OCI-LY1 (cell line): ENCODE data around the gene BIVM.

Source experiments
- H2AFZ ChIP-seq: fragments of 200-600 bp; sonication (generic), shearing (Covaris generic); 2 replicates; pipeline ENCODE4 v1.6.0; 2014; ENCODE audit warnings: antibody characterized with exemption, mild to moderate bottlenecking, low read length
- H3F3A ChIP-seq: fragments of 200-600 bp; sonication (generic), shearing (Covaris generic); 2 replicates; pipeline ENCODE4 v1.6.0; 2014; ENCODE audit warnings: mild to moderate bottlenecking, antibody characterized with exemption, low read length, moderate library complexity; ENCODE audit not compliant: insufficient read depth
- H3K27ac ChIP-seq: fragments of 200-600 bp; sonication (generic); 2 replicates; pipeline ENCODE4 v1.5.1; 2014; ENCODE audit warnings: low read length, mixed run types, mild to moderate bottlenecking, low read depth; ENCODE audit not compliant: poor library complexity, severe bottlenecking
- H3K27me3 ChIP-seq: fragments of 200-600 bp; sonication (generic); 2 replicates; pipeline ENCODE4 v1.6.0; 2014; ENCODE audit warnings: antibody characterized with exemption, mild to moderate bottlenecking, low read length, moderate library complexity; ENCODE audit not compliant: insufficient read depth
- H3K36me3 ChIP-seq: fragments of 200-600 bp; sonication (generic); 2 replicates; pipeline ENCODE4 v1.6.1; 2014; ENCODE audit warnings: mild to moderate bottlenecking, antibody characterized with exemption, low read length, moderate library complexity, mixed read lengths; ENCODE audit not compliant: insufficient read depth
- H3K4me1 ChIP-seq: fragments of 200-600 bp; sonication (generic); 2 replicates; pipeline ENCODE4 v1.5.1; 2014; ENCODE audit warnings: mild to moderate bottlenecking, low read length, moderate library complexity; ENCODE audit not compliant: insufficient read depth, severe bottlenecking
- H3K4me2 ChIP-seq: fragments of 200-600 bp; sonication (generic), shearing (Covaris generic); 2 replicates; pipeline ENCODE4 v1.6.1; 2014; ENCODE audit warnings: low read length
- H3K4me3 ChIP-seq: fragments of 200-600 bp; sonication (generic); 2 replicates; pipeline ENCODE4 v1.5.1; 2014; ENCODE audit warnings: low read length, low read depth, mild to moderate bottlenecking, mixed read lengths; ENCODE audit not compliant: poor library complexity, severe bottlenecking
- H3K79me2 ChIP-seq: fragments of 200-600 bp; shearing (Covaris generic); 2 replicates; pipeline ENCODE4 v1.6.1; 2016; ENCODE audit warnings: mixed run types, low read length, mixed read lengths; ENCODE audit not compliant: insufficient read depth
- H3K9ac ChIP-seq: fragments of 200-600 bp; sonication (generic), shearing (Covaris generic); 2 replicates; pipeline ENCODE4 v1.6.1; 2014; ENCODE audit warnings: mild to moderate bottlenecking, low read length, mixed read lengths
- H3K9me2 ChIP-seq: fragments of 200-600 bp; sonication (generic), shearing (Covaris generic); 2 replicates; pipeline ENCODE4 v1.6.1; 2014; ENCODE audit warnings: low read depth, mild to moderate bottlenecking, low read length, mixed read lengths
- H3K9me3 ChIP-seq: fragments of 200-600 bp; shearing (Covaris generic); 2 replicates; pipeline ENCODE4 v1.6.1; 2014; ENCODE audit warnings: low read length, mixed read lengths
- H4K20me1 ChIP-seq: fragments of 200-600 bp; sonication (generic), shearing (Covaris generic); 2 replicates; pipeline ENCODE4 v1.6.0; 2016; ENCODE audit warnings: mild to moderate bottlenecking, low read length; ENCODE audit not compliant: insufficient read depth
- CTCF ChIP-seq: fragments of 200-600 bp; sonication (generic), shearing (Covaris generic); IDR thresholded peaks from 2 replicates; pipeline ENCODE4 v1.5.1; 2017; ENCODE audit warnings: mild to moderate bottlenecking, antibody characterized with exemption, low read length, moderate library complexity, mixed read lengths
- EZH2 ChIP-seq: fragments of 200-600 bp; sonication (generic), shearing (Covaris generic); IDR thresholded peaks from 2 replicates; pipeline ENCODE4 v1.8.0; 2017; ENCODE audit warnings: borderline replicate concordance, mixed run types, mild to moderate bottlenecking, antibody characterized with exemption, low read length, moderate library complexity, mixed read lengths

The BIVM gene

GRCh38 chr13:102816708-102817107 is 17.8 kb downstream of the BIVM start:
- no peaks in the 10 kb centered on the region for H3K36me3 ChIP-seq
- no peaks in the 10 kb centered on the region for H3K9me2 ChIP-seq
- H3K4me1 ChIP-seq: no peaks in the 10 kb centered on the region
- no peak overlapping the region for H3K4me2 ChIP-seq
- H3K4me3 ChIP-seq: no peak overlapping the region
- H3K27me3 ChIP-seq: no peaks in the 10 kb centered on the region
- no peaks in the 10 kb centered on the region for H3F3A ChIP-seq
- no peak overlapping the region for H2AFZ ChIP-seq
- H4K20me1 ChIP-seq: no peaks in the 10 kb centered on the region
- H3K9ac ChIP-seq: no peak overlapping the region
- TF ChIP-seq EZH2 (no peak), CTCF (no peak)
- no peak overlapping the region for H3K27ac ChIP-seq
- H3K9me3 ChIP-seq: no peaks in the 10 kb centered on the region
- no peaks in the 10 kb centered on the region for H3K79me2 ChIP-seq

- TF ChIP-seq CTCF (no peak), EZH2 (no peak)
- H3K4me3 ChIP-seq: no peak overlapping the region
These were observed 18.3 kb downstream of the BIVM start for GRCh38 chr13:102817241-102817640.

GRCh38 chr13:102817907-102818306 is 19.0 kb downstream of the BIVM start:
- Histone ChIP-seq H3K9ac (no peak overlapping the region), H3K9me2 (no peaks in the 10 kb centered on the region), H3F3A (no peaks in the 10 kb centered on the region), H3K4me2 (no peak overlapping the region), H3K27ac (no peak overlapping the region), H3K4me3 (no peak overlapping the region), H2AFZ (no peak overlapping the region), H3K36me3 (no peaks in the 10 kb centered on the region), H3K79me2 (no peaks in the 10 kb centered on the region), H3K4me1 (no peaks in the 10 kb centered on the region), H3K27me3 (no peaks in the 10 kb centered on the region), H4K20me1 (no peaks in the 10 kb centered on the region), H3K9me3 (no peaks in the 10 kb centered on the region)
- TF ChIP-seq EZH2 (no peak), CTCF (no peak)

More at GRCh38 chr13:102817241-102817640, 18.3 kb downstream of the BIVM start:
- Histone ChIP-seq H3K79me2 (no peaks in the 10 kb centered on the region), H3K9me2 (no peaks in the 10 kb centered on the region), H3F3A (no peaks in the 10 kb centered on the region), H3K4me2 (no peak overlapping the region), H3K9me3 (no peaks in the 10 kb centered on the region), H3K36me3 (no peaks in the 10 kb centered on the region), H3K27me3 (no peaks in the 10 kb centered on the region), H3K9ac (no peak overlapping the region), H3K4me1 (no peaks in the 10 kb centered on the region), H2AFZ (no peak overlapping the region), H4K20me1 (no peaks in the 10 kb centered on the region), H3K27ac (no peak overlapping the region)
